RWPE2 (cell line): ENCODE measurements around the gene FBXO42.

Experiments
- ATAC-seq: fragments of 200-7000 bp; cut with Tn5 transposase; 3 replicates; pipeline ENCODE4 v1.9.1; 2021; ENCODE audit warnings: low read depth
- DNase-seq: peaks from one replicate; pipeline ENCODE4 v3.0.0-alpha.2; 2020; ENCODE audit warnings: low spot score
- H3K27ac ChIP-seq: fragments of 450-650 bp; 2 replicates; pipeline ENCODE4 v1.5.1; 2017; ENCODE audit warnings: mild to moderate bottlenecking; ENCODE audit not compliant: poor library complexity, severe bottlenecking
- H3K27me3 ChIP-seq: fragments of 250-450 bp; sonication (Bioruptor Pico); 2 replicates; pipeline ENCODE4 v1.5.1; 2021; ENCODE audit warnings: mild to moderate bottlenecking, moderate library complexity; ENCODE audit not compliant: insufficient read depth, poor library complexity, severe bottlenecking
- H3K36me3 ChIP-seq: fragments of 250-450 bp; sonication (Bioruptor Pico); 2 replicates; pipeline ENCODE4 v1.5.1; 2020; ENCODE audit warnings: low read depth, mild to moderate bottlenecking, moderate library complexity
- H3K4me1 ChIP-seq: fragments of 250-450 bp; sonication (Bioruptor Pico); 2 replicates; pipeline ENCODE4 v1.5.1; 2021; ENCODE audit warnings: mild to moderate bottlenecking, moderate library complexity; ENCODE audit not compliant: insufficient read depth, poor library complexity, severe bottlenecking
- H3K4me3 ChIP-seq: fragments of 250-450 bp; sonication (Bioruptor Pico); 2 replicates; pipeline ENCODE4 v1.5.1; 2021; ENCODE audit warnings: mild to moderate bottlenecking, moderate library complexity; ENCODE audit not compliant: severe bottlenecking
- H3K9me3 ChIP-seq: fragments of 250-450 bp; sonication (Bioruptor Pico); 2 replicates; pipeline ENCODE4 v1.5.1; 2021; ENCODE audit warnings: mild to moderate bottlenecking, moderate library complexity; ENCODE audit not compliant: severe bottlenecking
- TF ChIP-seq, protein P1 (sequence below): fragments of 450-650 bp; IDR thresholded peaks from one replicate; pipeline ENCODE4 v1.5.1; 2017; ENCODE audit warnings: mild to moderate bottlenecking, moderate library complexity; ENCODE audit not compliant: poor library complexity, severe bottlenecking

Gene FBXO42

DNA sequence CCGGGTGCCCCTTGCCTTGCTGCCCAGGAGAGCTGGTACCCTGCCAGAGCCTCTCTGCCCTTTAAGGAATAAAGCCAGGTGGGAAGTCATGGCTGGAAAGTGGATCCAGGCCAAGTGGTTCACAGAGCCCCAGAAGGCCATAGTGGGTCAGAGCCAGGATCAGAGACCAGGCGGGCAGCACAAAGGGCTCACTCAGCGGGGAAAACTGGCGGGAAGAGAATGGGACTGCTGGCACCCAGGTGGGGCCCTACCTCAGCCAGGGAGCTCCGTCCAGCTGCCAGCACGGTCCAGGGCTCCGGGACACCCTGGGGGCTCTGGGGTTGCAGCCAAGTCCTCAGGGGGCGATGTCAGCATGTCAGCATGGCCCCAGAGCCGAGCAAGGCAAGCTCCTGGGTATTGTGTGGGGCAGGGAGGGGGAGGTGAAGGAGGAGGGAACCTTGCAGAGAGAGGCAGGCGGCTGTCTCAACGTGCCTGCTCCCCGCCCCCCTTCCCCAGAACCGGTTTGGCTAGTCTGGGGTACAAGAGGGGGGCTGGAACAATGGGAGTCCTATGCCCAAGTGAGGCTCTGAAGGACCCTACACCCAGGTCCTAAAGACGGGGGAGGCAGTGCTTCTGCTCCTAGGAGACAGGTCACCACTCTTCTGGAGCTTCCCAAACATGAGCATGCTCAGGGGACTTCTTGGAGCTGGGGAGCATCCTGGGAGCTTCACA lies 139.9 kb downstream of the FBXO42 start, which contains the start of gene ARHGEF19:
ARHGEF19 (minus strand) TSS at position 402 of the 711 bp plus-strand sequence. CDS start 3,598 bp downstream, outside the sequence.
- Histone ChIP-seq H3K27me3 (no peaks in the 10 kb centered on the region), H3K36me3 (no peaks in the 10 kb centered on the region), H3K27ac (no peak within 1 kb of the TSS), H3K4me3 (peak within 1 kb of the TSS; percentile 20), H3K4me1 (peaks cover 6% of the 10 kb centered on the region), H3K9me3 (no peaks in the 10 kb centered on the region)
- DNase-seq = no peak
- 0 out of 3 replicates have a peak, but pooled peaks have one; percentile 6 for ATAC-seq
- TF ChIP-seq, protein P1, sequence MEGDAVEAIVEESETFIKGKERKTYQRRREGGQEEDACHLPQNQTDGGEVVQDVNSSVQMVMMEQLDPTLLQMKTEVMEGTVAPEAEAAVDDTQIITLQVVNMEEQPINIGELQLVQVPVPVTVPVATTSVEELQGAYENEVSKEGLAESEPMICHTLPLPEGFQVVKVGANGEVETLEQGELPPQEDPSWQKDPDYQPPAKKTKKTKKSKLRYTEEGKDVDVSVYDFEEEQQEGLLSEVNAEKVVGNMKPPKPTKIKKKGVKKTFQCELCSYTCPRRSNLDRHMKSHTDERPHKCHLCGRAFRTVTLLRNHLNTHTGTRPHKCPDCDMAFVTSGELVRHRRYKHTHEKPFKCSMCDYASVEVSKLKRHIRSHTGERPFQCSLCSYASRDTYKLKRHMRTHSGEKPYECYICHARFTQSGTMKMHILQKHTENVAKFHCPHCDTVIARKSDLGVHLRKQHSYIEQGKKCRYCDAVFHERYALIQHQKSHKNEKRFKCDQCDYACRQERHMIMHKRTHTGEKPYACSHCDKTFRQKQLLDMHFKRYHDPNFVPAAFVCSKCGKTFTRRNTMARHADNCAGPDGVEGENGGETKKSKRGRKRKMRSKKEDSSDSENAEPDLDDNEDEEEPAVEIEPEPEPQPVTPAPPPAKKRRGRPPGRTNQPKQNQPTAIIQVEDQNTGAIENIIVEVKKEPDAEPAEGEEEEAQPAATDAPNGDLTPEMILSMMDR = no peak

DNA sequence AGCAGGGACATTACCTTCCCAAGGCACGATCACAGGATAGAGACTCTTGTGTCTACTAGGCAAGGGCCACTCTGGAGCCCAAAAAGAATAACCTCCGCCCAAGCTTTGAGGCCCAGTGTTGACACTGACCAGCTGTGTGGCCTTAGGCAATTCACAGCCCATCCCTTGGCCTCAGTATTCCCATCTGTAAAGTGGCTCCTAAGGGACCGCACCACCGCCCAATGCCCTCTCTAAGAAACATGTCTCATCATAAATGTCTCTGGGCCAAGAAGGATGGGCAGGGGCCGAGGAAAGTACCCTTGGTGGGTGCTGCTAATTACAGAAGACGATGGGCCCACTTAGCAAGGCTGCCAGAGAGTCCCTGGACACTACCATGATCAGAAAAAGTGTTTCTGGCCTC lies 140.5 kb downstream of the FBXO42 start:
- TF ChIP-seq, protein P1 = no peak
- Histone ChIP-seq H3K36me3 (no peaks in the 10 kb centered on the region), H3K27me3 (no peaks in the 10 kb centered on the region), H3K27ac (no peak overlapping the region), H3K4me1 (peaks cover 6% of the 10 kb centered on the region), H3K4me3 (peak overlapping the region; percentile 20), H3K9me3 (no peaks in the 10 kb centered on the region)
- DNase-seq = no peak
- ATAC-seq = no peak

DNA sequence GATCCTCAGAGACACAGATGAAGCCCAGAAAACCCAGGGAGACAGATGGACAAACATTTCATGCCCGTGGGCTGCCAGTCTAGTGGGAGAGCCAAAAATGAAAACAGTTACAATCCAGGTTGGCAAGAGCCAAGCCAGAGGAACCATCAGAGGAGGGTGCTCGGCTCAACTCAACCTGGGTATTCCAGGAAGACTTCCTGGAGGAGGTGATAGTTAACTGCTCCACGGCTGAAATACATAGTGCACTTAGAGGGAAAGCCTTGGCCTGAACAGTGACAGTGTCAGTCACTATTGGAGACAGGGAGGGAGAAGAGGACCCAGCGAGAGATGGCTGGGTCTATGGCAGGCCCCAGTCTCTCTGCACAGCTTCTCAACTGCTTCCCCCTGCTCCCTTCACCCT lies 141.7 kb downstream of the FBXO42 start:
- Histone ChIP-seq H3K36me3 (no peaks in the 10 kb centered on the region), H3K4me3 (no peak overlapping the region), H3K9me3 (no peaks in the 10 kb centered on the region), H3K27ac (no peak overlapping the region), H3K27me3 (no peaks in the 10 kb centered on the region), H3K4me1 (peaks cover 6% of the 10 kb centered on the region)
- TF ChIP-seq, protein P1 = no peak
- ATAC-seq = no peak
- no peak for DNase-seq

DNA sequence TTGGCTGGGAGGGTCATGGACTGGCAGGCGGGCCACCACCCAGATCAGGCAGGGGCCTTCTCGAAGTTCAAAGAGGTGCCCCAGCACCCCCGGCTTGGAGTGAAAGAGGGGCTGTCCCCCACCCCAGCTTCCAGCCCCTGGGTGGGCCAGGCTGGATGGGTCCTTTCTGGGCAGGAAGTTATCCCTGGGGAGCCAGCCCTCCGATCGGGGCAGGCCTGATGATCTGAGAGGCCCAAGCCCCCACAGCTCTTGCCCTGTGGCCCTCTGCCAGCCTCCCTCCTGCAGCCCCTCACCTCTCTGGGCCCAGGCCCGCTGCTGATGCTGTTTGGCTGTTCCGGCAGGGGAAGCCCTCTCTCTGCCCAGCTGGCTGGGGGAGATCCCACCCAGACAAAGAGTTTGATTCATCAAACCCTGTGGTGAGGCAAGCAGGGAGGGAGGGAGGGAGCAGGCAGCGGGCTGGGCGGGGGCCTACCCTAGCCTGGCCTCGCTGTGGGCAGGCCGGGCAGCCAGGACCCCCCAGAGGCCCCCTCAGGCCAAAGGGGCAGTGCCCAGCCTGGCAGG lies 142.4 kb downstream of the FBXO42 start:
- H3K4me3 ChIP-seq = no peak overlapping the region
- H3K4me1 ChIP-seq = peaks cover 6% of the 10 kb centered on the region
- TF ChIP-seq, protein P1 = no peak
- ATAC-seq = no peak
- no peak for DNase-seq
- H3K9me3 ChIP-seq = no peaks in the 10 kb centered on the region
- H3K36me3 ChIP-seq = no peaks in the 10 kb centered on the region
- no peak overlapping the region for H3K27ac ChIP-seq
- no peaks in the 10 kb centered on the region for H3K27me3 ChIP-seq
